ENCODE results near the gene LRRC59. TPM values are rescaled to one million over a fixed set of nuclear protein-coding genes. Genes with fewer than 3 reads are reported as not detected.

The LRRC59 gene
- total and polyA plus RNA-seq, 3 donors from 2014 or later: 56.0 to 74.4 (median 62.2) TPM

DNA sequence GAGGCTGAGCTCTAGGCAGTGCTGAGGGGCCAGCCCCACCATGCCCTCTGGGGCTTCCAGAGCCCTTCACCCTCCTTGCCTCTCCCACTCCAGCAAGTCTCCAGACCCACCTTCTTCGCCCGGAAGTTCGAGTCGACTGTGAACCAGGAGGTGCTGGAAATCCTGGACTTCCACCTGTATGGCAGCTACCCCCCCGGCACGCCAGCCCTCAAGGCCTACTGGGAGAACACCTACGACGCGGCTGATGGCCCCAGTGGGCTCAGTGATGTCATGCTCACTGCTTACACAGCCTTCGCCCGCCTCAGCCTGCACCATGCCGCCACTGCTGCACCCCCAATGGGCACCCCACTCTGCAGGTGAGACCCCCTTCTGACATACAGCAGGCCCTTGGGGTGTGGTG, 40.9 kb downstream of the LRRC59 start:
- DNase-seq: no peak
- 95 to 100% methylated on average over 1 to 12 of the region's 12 CpGs for WGBS, 2 donors
- Histone ChIP-seq H3K27ac (no peak overlapping the region), H3K4me3 (no peak overlapping the region), H3K4me1 (peaks cover 22% of the 10 kb centered on the region), H3K9me3 (no peaks in the 10 kb centered on the region), H3K27me3 (no peaks in the 10 kb centered on the region), H3K36me3 (ENCODE audit: low read depth, missing control alignments) (no peaks in the 10 kb centered on the region)
- intact Hi-C loops (cut with DNase I; ENCODE audit: low total_unique reads): no loop called here
- no peak for TF ChIP-seq POLR2A (IDR thresholded peaks at IDR 0.05)
- TF ChIP-seq, protein P1, sequence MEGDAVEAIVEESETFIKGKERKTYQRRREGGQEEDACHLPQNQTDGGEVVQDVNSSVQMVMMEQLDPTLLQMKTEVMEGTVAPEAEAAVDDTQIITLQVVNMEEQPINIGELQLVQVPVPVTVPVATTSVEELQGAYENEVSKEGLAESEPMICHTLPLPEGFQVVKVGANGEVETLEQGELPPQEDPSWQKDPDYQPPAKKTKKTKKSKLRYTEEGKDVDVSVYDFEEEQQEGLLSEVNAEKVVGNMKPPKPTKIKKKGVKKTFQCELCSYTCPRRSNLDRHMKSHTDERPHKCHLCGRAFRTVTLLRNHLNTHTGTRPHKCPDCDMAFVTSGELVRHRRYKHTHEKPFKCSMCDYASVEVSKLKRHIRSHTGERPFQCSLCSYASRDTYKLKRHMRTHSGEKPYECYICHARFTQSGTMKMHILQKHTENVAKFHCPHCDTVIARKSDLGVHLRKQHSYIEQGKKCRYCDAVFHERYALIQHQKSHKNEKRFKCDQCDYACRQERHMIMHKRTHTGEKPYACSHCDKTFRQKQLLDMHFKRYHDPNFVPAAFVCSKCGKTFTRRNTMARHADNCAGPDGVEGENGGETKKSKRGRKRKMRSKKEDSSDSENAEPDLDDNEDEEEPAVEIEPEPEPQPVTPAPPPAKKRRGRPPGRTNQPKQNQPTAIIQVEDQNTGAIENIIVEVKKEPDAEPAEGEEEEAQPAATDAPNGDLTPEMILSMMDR (IDR thresholded peaks at IDR 0.05): no peak

DNA sequence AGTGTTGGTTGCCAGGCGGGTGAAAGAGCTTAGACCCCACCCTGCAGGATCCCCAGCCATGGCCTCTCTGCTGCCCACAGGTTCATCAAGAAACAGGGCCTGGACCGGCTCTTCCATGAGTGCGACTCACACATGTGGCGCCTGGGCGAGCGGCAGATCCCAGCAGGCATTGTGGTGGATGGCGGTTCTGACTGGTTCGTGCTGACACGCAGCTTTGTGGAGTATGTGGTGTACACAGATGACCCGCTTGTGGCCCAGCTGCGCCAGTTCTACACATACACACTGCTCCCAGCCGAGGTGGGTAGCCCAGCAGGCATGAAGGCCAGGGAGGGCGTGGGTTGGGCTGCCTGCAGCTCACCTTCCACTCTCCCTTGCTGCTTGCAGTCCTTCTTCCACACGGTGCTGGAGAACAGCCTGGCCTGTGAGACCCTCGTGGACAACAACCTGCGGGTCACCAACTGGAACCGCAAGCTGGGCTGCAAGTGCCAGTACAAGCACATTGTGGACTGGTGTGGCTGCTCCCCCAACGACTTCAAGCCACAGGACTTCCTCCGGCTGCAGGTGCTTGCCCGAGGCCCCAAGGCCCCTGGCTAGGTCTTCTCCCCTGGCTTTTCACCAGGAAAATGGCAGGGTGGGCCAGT, 41.5 kb downstream of the LRRC59 start:
- Histone ChIP-seq H3K27ac (no peak overlapping the region), H3K36me3 (ENCODE audit: low read depth, missing control alignments) (no peaks in the 10 kb centered on the region), H3K4me1 (peaks cover 22% of the 10 kb centered on the region), H3K9me3 (no peaks in the 10 kb centered on the region), H3K27me3 (no peaks in the 10 kb centered on the region), H3K4me3 (no peak overlapping the region)
- intact Hi-C loops (cut with DNase I; ENCODE audit: low total_unique reads): no loop called here
- DNase-seq: no peak
- 87 to 93% methylated on average over 3 to 20 of the region's 20 CpGs for WGBS, 2 donors
- TF ChIP-seq, protein P1 (IDR thresholded peaks at IDR 0.05): no peak
- TF ChIP-seq POLR2A (IDR thresholded peaks at IDR 0.05): no peak

DNA sequence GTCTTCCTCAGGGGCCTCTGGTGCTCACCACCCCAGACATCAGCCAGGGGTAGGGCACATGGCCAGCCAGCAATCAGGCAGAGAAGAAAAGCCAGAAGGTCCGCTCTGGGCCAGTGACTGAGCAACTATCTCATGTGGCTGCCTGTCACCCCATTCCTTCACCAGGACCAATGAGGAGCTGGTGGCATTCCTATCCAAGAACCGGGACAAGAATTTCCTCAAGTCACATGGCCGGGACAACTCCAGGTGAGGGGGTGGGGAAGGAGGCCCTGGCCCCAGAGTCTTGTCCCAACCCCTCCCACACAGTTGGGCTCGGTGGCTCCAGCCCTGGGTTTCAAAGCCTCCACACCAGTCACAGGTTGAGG, 42.0 kb downstream of the LRRC59 start:
- Histone ChIP-seq H3K27ac (no peak overlapping the region), H3K27me3 (no peaks in the 10 kb centered on the region), H3K4me1 (peaks cover 21% of the 10 kb centered on the region), H3K9me3 (no peaks in the 10 kb centered on the region), H3K36me3 (ENCODE audit: low read depth, missing control alignments) (no peaks in the 10 kb centered on the region), H3K4me3 (no peak overlapping the region)
- DNase-seq: no peak
- WGBS, 2 donors: 81 to 88% methylated on average over 1 to 4 of the region's 4 CpGs
- TF ChIP-seq, protein P1 (IDR thresholded peaks at IDR 0.05): no peak
- no peak for TF ChIP-seq POLR2A (IDR thresholded peaks at IDR 0.05)
- intact Hi-C loops (cut with DNase I; ENCODE audit: low total_unique reads): no loop called here

DNA sequence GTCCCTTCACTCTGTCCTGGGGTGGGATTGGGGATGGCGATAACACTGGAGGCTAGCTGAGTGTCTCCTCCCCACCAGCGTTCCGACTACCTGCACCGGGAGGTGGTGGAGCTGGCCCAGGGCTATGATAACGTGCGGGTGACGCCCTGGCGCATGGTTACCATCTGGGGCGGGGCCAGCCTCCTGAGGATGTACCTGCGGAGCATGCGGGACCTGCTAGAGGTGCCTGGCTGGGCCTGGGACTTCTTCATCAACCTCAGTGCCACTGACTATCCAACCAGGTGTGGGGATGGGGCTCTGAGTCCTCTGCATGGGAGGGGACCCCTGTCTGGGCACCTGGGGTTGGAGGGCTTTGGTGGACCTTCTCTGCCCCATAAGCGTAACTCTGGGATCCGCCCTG, 42.5 kb downstream of the LRRC59 start:
- 92 to 94% methylated on average over 13 of the region's 13 CpGs for WGBS, 2 donors
- no peak for TF ChIP-seq POLR2A (IDR thresholded peaks at IDR 0.05)
- TF ChIP-seq, protein P1 (IDR thresholded peaks at IDR 0.05): no peak
- H3K27ac ChIP-seq: no peak overlapping the region
- H3K4me1 ChIP-seq: peaks cover 16% of the 10 kb centered on the region
- intact Hi-C loops (cut with DNase I; ENCODE audit: low total_unique reads): no loop called here
- H3K9me3 ChIP-seq: no peaks in the 10 kb centered on the region
- no peaks in the 10 kb centered on the region for H3K27me3 ChIP-seq
- H3K36me3 ChIP-seq (ENCODE audit: low read depth, missing control alignments): no peaks in the 10 kb centered on the region
- H3K4me3 ChIP-seq: no peak overlapping the region
- DNase-seq: no peak

DNA sequence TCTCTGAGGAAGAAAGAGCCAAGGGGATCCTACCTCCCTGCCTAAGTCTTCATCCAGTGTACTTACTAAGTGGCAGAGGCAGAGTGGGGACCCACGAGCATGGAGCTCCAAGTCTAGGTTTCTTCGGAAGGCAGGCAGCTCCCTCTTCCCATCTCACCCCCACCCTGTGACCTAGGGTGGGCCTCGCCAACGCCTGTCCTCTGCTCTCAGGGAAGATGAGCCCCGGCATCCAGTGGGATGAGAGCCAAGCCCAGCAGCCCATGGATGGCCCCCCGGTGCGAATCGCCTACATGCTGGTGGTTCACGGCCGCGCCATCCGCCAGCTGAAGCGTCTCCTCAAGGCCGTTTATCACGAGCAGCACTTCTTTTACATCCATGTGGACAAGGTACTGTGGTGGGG, 43.1 kb downstream of the LRRC59 start:
- H3K9me3 ChIP-seq: no peaks in the 10 kb centered on the region
- H3K4me3 ChIP-seq: no peak overlapping the region
- no peaks in the 10 kb centered on the region for H3K27me3 ChIP-seq
- TF ChIP-seq POLR2A (IDR thresholded peaks at IDR 0.05): no peak
- TF ChIP-seq, protein P1 (IDR thresholded peaks at IDR 0.05): no peak
- no peak for DNase-seq
- H3K27ac ChIP-seq: no peak overlapping the region
- intact Hi-C loops (cut with DNase I; ENCODE audit: low total_unique reads): no loop called here
- H3K4me1 ChIP-seq: peaks cover 10% of the 10 kb centered on the region
- H3K36me3 ChIP-seq (ENCODE audit: low read depth, missing control alignments): no peaks in the 10 kb centered on the region
- 88 to 91% methylated on average over 5 to 15 of the region's 15 CpGs for WGBS, 2 donors
